ENCODE results near the gene NRG2.

Gene NRG2

GRCh38 chr5:139862803-139863202, 180.3 kb downstream of the NRG2 start:
- Histone ChIP-seq H3K4me3 (ENCODE audit: low read depth in 1 of 2, low read length in 2 of 2) (no peak overlapping the region), H3K4me1 (ENCODE audit: control insufficient read depth in 1 of 2, insufficient read depth in 2 of 2, low read length in 2 of 2) (peaks cover 10 to 21% of the 10 kb centered on the region in 2 donors), H3K9me3 (ENCODE audit: control insufficient read depth in 1 of 2, low read length in 2 of 2) (no peaks in the 10 kb centered on the region), H3K27me3 (ENCODE audit: low read depth, low read length) (no peaks in the 10 kb centered on the region), H3K36me3 (ENCODE audit: control insufficient read depth in 1 of 2, insufficient read depth in 2 of 2, low read length in 2 of 2) (no peaks in the 10 kb centered on the region), H3K27ac (ENCODE audit: low read length) (no peak overlapping the region)

- no peak overlapping the region for H3K27ac ChIP-seq (ENCODE audit: low read length)
Observed at GRCh38 chr5:139862313-139862712, 180.8 kb downstream of the NRG2 start.

GRCh38 chr5:139861889-139862207, 181.3 kb downstream of the NRG2 start:
- Histone ChIP-seq H3K4me1 (ENCODE audit: control insufficient read depth in 1 of 2, insufficient read depth in 2 of 2, low read length in 2 of 2) (peaks cover 10 to 21% of the 10 kb centered on the region in 2 donors), H3K27me3 (ENCODE audit: low read depth, low read length) (no peaks in the 10 kb centered on the region), H3K9me3 (ENCODE audit: control insufficient read depth in 1 of 2, low read length in 2 of 2) (no peaks in the 10 kb centered on the region), H3K4me3 (ENCODE audit: low read depth in 1 of 2, low read length in 2 of 2) (no peak overlapping the region), H3K36me3 (ENCODE audit: control insufficient read depth in 1 of 2, insufficient read depth in 2 of 2, low read length in 2 of 2) (no peaks in the 10 kb centered on the region), H3K27ac (ENCODE audit: low read length) (no peak overlapping the region)

More at GRCh38 chr5:139862313-139862712, 180.8 kb downstream of the NRG2 start:
- no peaks in the 10 kb centered on the region for H3K36me3 ChIP-seq (ENCODE audit: control insufficient read depth in 1 of 2, insufficient read depth in 2 of 2, low read length in 2 of 2)
- H3K9me3 ChIP-seq (ENCODE audit: control insufficient read depth in 1 of 2, low read length in 2 of 2) = no peaks in the 10 kb centered on the region
- H3K27me3 ChIP-seq (ENCODE audit: low read depth, low read length) = no peaks in the 10 kb centered on the region
- peaks cover 10 to 21% of the 10 kb centered on the region in 2 donors for H3K4me1 ChIP-seq (ENCODE audit: control insufficient read depth in 1 of 2, insufficient read depth in 2 of 2, low read length in 2 of 2)
- no peak overlapping the region for H3K4me3 ChIP-seq (ENCODE audit: low read depth in 1 of 2, low read length in 2 of 2)

- H3K27ac ChIP-seq (ENCODE audit: low read length) = no peak overlapping the region
- H3K4me1 ChIP-seq (ENCODE audit: control insufficient read depth in 1 of 2, insufficient read depth in 2 of 2, low read length in 2 of 2) = peaks cover 10 to 21% of the 10 kb centered on the region in 2 donors
- no peak overlapping the region for H3K4me3 ChIP-seq (ENCODE audit: low read depth in 1 of 2, low read length in 2 of 2)
- H3K9me3 ChIP-seq (ENCODE audit: control insufficient read depth in 1 of 2, low read length in 2 of 2) = no peaks in the 10 kb centered on the region
- no peaks in the 10 kb centered on the region for H3K27me3 ChIP-seq (ENCODE audit: low read depth, low read length)
- no peaks in the 10 kb centered on the region for H3K36me3 ChIP-seq (ENCODE audit: control insufficient read depth in 1 of 2, insufficient read depth in 2 of 2, low read length in 2 of 2)
Observed at GRCh38 chr5:139861021-139861888, 181.8 kb downstream of the NRG2 start.

GRCh38 chr5:139859013-139859412, 184.1 kb downstream of the NRG2 start:
- H3K4me1 ChIP-seq (ENCODE audit: control insufficient read depth in 1 of 2, insufficient read depth in 2 of 2, low read length in 2 of 2) = peaks cover 10 to 21% of the 10 kb centered on the region in 2 donors
- H3K9me3 ChIP-seq (ENCODE audit: control insufficient read depth in 1 of 2, low read length in 2 of 2) = no peaks in the 10 kb centered on the region
- H3K4me3 ChIP-seq (ENCODE audit: low read depth in 1 of 2, low read length in 2 of 2) = no peak overlapping the region
- no peaks in the 10 kb centered on the region for H3K36me3 ChIP-seq (ENCODE audit: control insufficient read depth in 1 of 2, insufficient read depth in 2 of 2, low read length in 2 of 2)
- no peak overlapping the region for H3K27ac ChIP-seq (ENCODE audit: low read length)
- H3K27me3 ChIP-seq (ENCODE audit: low read depth, low read length) = no peaks in the 10 kb centered on the region

- H3K4me3 ChIP-seq (ENCODE audit: low read depth in 1 of 2, low read length in 2 of 2) = no peak overlapping the region
- no peaks in the 10 kb centered on the region for H3K4me1 ChIP-seq (ENCODE audit: control insufficient read depth in 1 of 2, insufficient read depth in 2 of 2, low read length in 2 of 2)
- H3K9me3 ChIP-seq (ENCODE audit: control insufficient read depth in 1 of 2, low read length in 2 of 2) = no peaks in the 10 kb centered on the region
- H3K36me3 ChIP-seq (ENCODE audit: control insufficient read depth in 1 of 2, insufficient read depth in 2 of 2, low read length in 2 of 2) = peaks cover 0 to under 1% of the 10 kb centered on the region in 2 donors
- no peaks in the 10 kb centered on the region for H3K27me3 ChIP-seq (ENCODE audit: low read depth, low read length)
- no peak overlapping the region for H3K27ac ChIP-seq (ENCODE audit: low read length)
Observed at GRCh38 chr5:139856714-139857113, 186.4 kb downstream of the NRG2 start.

GRCh38 chr5:139855946-139856540, 187.1 kb downstream of the NRG2 start:
- Histone ChIP-seq H3K27ac (ENCODE audit: low read length) (no peak overlapping the region), H3K9me3 (ENCODE audit: control insufficient read depth in 1 of 2, low read length in 2 of 2) (no peaks in the 10 kb centered on the region), H3K27me3 (ENCODE audit: low read depth, low read length) (no peaks in the 10 kb centered on the region), H3K4me3 (ENCODE audit: low read depth in 1 of 2, low read length in 2 of 2) (no peak overlapping the region), H3K4me1 (ENCODE audit: control insufficient read depth in 1 of 2, insufficient read depth in 2 of 2, low read length in 2 of 2) (no peaks in the 10 kb centered on the region), H3K36me3 (ENCODE audit: control insufficient read depth in 1 of 2, insufficient read depth in 2 of 2, low read length in 2 of 2) (peaks cover 0 to 6% of the 10 kb centered on the region in 2 donors)

- Histone ChIP-seq H3K4me3 (ENCODE audit: low read depth in 1 of 2, low read length in 2 of 2) (no peak overlapping the region), H3K27me3 (ENCODE audit: low read depth, low read length) (no peaks in the 10 kb centered on the region), H3K36me3 (ENCODE audit: control insufficient read depth in 1 of 2, insufficient read depth in 2 of 2, low read length in 2 of 2) (peaks cover 0 to 6% of the 10 kb centered on the region in 2 donors), H3K9me3 (ENCODE audit: control insufficient read depth in 1 of 2, low read length in 2 of 2) (no peaks in the 10 kb centered on the region), H3K27ac (ENCODE audit: low read length) (no peak overlapping the region), H3K4me1 (ENCODE audit: control insufficient read depth in 1 of 2, insufficient read depth in 2 of 2, low read length in 2 of 2) (no peaks in the 10 kb centered on the region)
Observed at GRCh38 chr5:139855451-139855850, 187.6 kb downstream of the NRG2 start.

- Histone ChIP-seq H3K27ac (ENCODE audit: low read length) (no peak overlapping the region), H3K4me3 (ENCODE audit: low read depth in 1 of 2, low read length in 2 of 2) (no peak overlapping the region), H3K4me1 (ENCODE audit: control insufficient read depth in 1 of 2, insufficient read depth in 2 of 2, low read length in 2 of 2) (no peaks in the 10 kb centered on the region), H3K36me3 (ENCODE audit: control insufficient read depth in 1 of 2, insufficient read depth in 2 of 2, low read length in 2 of 2) (peaks cover 0 to 6% of the 10 kb centered on the region in 2 donors), H3K9me3 (ENCODE audit: control insufficient read depth in 1 of 2, low read length in 2 of 2) (no peaks in the 10 kb centered on the region), H3K27me3 (ENCODE audit: low read depth, low read length) (no peaks in the 10 kb centered on the region)
Observed at GRCh38 chr5:139854953-139855352, 188.1 kb downstream of the NRG2 start.

GRCh38 chr5:139854029-139854605, 189.0 kb downstream of the NRG2 start:
- Histone ChIP-seq H3K36me3 (ENCODE audit: control insufficient read depth in 1 of 2, insufficient read depth in 2 of 2, low read length in 2 of 2) (peaks cover 0 to 6% of the 10 kb centered on the region in 2 donors), H3K9me3 (ENCODE audit: control insufficient read depth in 1 of 2, low read length in 2 of 2) (no peaks in the 10 kb centered on the region), H3K27ac (ENCODE audit: low read length) (no peak overlapping the region), H3K4me3 (ENCODE audit: low read depth in 1 of 2, low read length in 2 of 2) (no peak overlapping the region), H3K27me3 (ENCODE audit: low read depth, low read length) (no peaks in the 10 kb centered on the region), H3K4me1 (ENCODE audit: control insufficient read depth in 1 of 2, insufficient read depth in 2 of 2, low read length in 2 of 2) (no peaks in the 10 kb centered on the region)

- no peaks in the 10 kb centered on the region for H3K27me3 ChIP-seq (ENCODE audit: low read depth, low read length)
- H3K4me1 ChIP-seq (ENCODE audit: control insufficient read depth in 1 of 2, insufficient read depth in 2 of 2, low read length in 2 of 2) = no peaks in the 10 kb centered on the region
- no peak overlapping the region for H3K4me3 ChIP-seq (ENCODE audit: low read depth in 1 of 2, low read length in 2 of 2)
- no peaks in the 10 kb centered on the region for H3K9me3 ChIP-seq (ENCODE audit: control insufficient read depth in 1 of 2, low read length in 2 of 2)
- H3K36me3 ChIP-seq (ENCODE audit: control insufficient read depth in 1 of 2, insufficient read depth in 2 of 2, low read length in 2 of 2) = peaks cover 0 to 6% of the 10 kb centered on the region in 2 donors
- no peak overlapping the region for H3K27ac ChIP-seq (ENCODE audit: low read length)
Observed at GRCh38 chr5:139852696-139853095, 190.4 kb downstream of the NRG2 start.

All from muscle layer of duodenum (tissue), 2 donors.